Measurements from ENCODE around the gene COQ5. TPM values are rescaled to one million over a fixed set of nuclear protein-coding genes. Genes with fewer than 3 reads are reported as not detected.

Gene COQ5
- polyA plus RNA-seq, 3 donors, result 9.3 to 38.9 (median 30.6) TPM

DNA sequence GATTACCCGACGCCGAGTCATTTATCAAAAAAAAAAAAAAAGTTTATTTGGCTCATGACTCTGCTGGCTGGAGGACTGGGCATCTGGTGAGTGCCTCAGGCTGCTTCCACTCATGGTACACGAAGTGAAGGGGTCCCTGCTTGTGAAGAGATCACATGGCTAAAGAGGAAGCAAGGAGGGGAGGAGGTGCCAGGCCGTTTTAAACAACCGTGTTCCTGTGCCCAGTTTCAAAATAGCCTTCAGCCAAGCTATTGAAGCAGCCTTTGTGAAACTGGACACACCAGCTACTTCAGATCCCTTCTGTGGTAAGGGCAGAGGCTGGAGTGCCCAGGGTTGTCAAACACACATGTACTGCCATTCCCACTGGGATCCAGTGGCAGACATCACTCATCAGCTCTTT lies 44.6 kb upstream of the COQ5 start:
- no peak overlapping the region for H3K4me3 ChIP-seq (replicated peaks in 1 of 3; ENCODE audit: low read depth in 2 of 3, low read length in 3 of 3)
- H3K36me3 ChIP-seq (replicated peaks in 1 of 2; ENCODE audit: control insufficient read depth in 1 of 2, insufficient read depth in 2 of 2, low read length in 2 of 2), result peaks cover 94 to 100% of the 10 kb centered on the region in 2 donors
- H3K9me3 Mint-ChIP-seq, result no peaks in the 10 kb centered on the region
- no peaks in the 10 kb centered on the region for H3K9me3 ChIP-seq (replicated peaks in 1 of 2; ENCODE audit: control insufficient read depth in 1 of 2, insufficient read depth in 1 of 2, low read length in 2 of 2)
- H3K4me2 ChIP-seq (replicated peaks; ENCODE audit: extremely low read depth, low read length, poor library complexity, severe bottlenecking), result no peak overlapping the region
- H3K79me2 ChIP-seq (ENCODE audit: insufficient read depth, low read length), result no peaks in the 10 kb centered on the region
- TF ChIP-seq, protein P1, sequence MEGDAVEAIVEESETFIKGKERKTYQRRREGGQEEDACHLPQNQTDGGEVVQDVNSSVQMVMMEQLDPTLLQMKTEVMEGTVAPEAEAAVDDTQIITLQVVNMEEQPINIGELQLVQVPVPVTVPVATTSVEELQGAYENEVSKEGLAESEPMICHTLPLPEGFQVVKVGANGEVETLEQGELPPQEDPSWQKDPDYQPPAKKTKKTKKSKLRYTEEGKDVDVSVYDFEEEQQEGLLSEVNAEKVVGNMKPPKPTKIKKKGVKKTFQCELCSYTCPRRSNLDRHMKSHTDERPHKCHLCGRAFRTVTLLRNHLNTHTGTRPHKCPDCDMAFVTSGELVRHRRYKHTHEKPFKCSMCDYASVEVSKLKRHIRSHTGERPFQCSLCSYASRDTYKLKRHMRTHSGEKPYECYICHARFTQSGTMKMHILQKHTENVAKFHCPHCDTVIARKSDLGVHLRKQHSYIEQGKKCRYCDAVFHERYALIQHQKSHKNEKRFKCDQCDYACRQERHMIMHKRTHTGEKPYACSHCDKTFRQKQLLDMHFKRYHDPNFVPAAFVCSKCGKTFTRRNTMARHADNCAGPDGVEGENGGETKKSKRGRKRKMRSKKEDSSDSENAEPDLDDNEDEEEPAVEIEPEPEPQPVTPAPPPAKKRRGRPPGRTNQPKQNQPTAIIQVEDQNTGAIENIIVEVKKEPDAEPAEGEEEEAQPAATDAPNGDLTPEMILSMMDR (IDR thresholded peaks at IDR 0.05), result no peak
- peak overlapping the region in 1 of 2 donors; percentile 23 for H3K27ac ChIP-seq (ENCODE audit: low read depth in 1 of 2, low read length in 2 of 2)
- H3K27me3 Mint-ChIP-seq (ENCODE audit: low read depth in 3 of 3), result no peaks in the 10 kb centered on the region
- WGBS (ENCODE audit: insufficient coverage), result 17% methylated on average over 1 of the region's 6 CpGs
- intact Hi-C loops (cut with micrococcal nuclease), result loop anchor here in 1 of 2 donors (10.0 kb wide), 1 partner anchor 541 kb away; no protein-coding TSS in a partner anchor
- no peak for DNase-seq
- H3K27me3 ChIP-seq (ENCODE audit: control insufficient read depth in 2 of 2, insufficient read depth in 2 of 2, low read length in 2 of 2), result no peaks in the 10 kb centered on the region
- H3K4me1 Mint-ChIP-seq, result peaks cover 4% of the 10 kb centered on the region
- H3K27ac Mint-ChIP-seq, result peak overlapping the region in 4 of 7 donors; percentile 24 to 65 (median 52)
- H3K9ac ChIP-seq (ENCODE audit: insufficient read depth, low read length, poor library complexity, severe bottlenecking), result no peak overlapping the region
- H2AFZ ChIP-seq (ENCODE audit: insufficient read depth, low read depth, low read length, poor library complexity, severe bottlenecking), result no peak overlapping the region
- H3K36me3 Mint-ChIP-seq, result peaks cover 85 to 99% of the 10 kb centered on the region in 2 donors
- H4K20me1 ChIP-seq (ENCODE audit: insufficient read depth, low read length), result peaks cover 81% of the 10 kb centered on the region
- no peak overlapping the region for H3K4me3 Mint-ChIP-seq
- no peaks in the 10 kb centered on the region for H3K4me1 ChIP-seq (ENCODE audit: control insufficient read depth in 1 of 2, insufficient read depth in 2 of 2, low read length in 2 of 2)

DNA sequence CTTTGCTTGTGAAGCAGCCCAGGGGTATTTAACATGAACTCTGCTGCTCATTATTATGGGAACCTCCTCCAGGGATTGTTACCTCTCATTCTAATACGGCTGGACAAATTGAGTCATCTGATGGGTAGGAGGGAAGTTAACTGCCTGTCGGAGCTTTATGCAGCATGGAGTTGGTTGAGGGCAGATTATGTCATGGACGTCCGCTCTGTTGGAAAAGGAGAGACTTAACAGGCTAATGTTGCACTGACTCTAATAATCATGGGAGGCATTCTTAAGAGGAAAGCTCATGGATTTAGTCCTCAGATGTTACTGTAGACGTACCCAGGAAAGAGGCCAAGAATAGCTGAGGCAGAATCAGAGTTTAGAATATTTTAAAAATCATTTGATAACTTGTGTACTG lies 42.3 kb upstream of the COQ5 start:
- Histone ChIP-seq H3K27me3 (ENCODE audit: control insufficient read depth in 2 of 2, insufficient read depth in 2 of 2, low read length in 2 of 2) (no peaks in the 10 kb centered on the region), H3K27ac (ENCODE audit: low read depth in 1 of 2, low read length in 2 of 2) (no peak overlapping the region), H3K36me3 (replicated peaks in 1 of 2; ENCODE audit: control insufficient read depth in 1 of 2, insufficient read depth in 2 of 2, low read length in 2 of 2) (peaks cover 87 to 100% of the 10 kb centered on the region in 2 donors), H3K4me1 (ENCODE audit: control insufficient read depth in 1 of 2, insufficient read depth in 2 of 2, low read length in 2 of 2) (no peaks in the 10 kb centered on the region), H4K20me1 (ENCODE audit: insufficient read depth, low read length) (peaks cover 80% of the 10 kb centered on the region), H3K9me3 (replicated peaks in 1 of 2; ENCODE audit: control insufficient read depth in 1 of 2, insufficient read depth in 1 of 2, low read length in 2 of 2) (no peaks in the 10 kb centered on the region), H3K4me3 (replicated peaks in 1 of 3; ENCODE audit: low read depth in 2 of 3, low read length in 3 of 3) (no peak overlapping the region), H3K4me2 (replicated peaks; ENCODE audit: extremely low read depth, low read length, poor library complexity, severe bottlenecking) (no peak overlapping the region), H3K79me2 (ENCODE audit: insufficient read depth, low read length) (no peaks in the 10 kb centered on the region), H2AFZ (ENCODE audit: insufficient read depth, low read depth, low read length, poor library complexity, severe bottlenecking) (no peak overlapping the region), H3K9ac (ENCODE audit: insufficient read depth, low read length, poor library complexity, severe bottlenecking) (no peak overlapping the region)
- no peak for DNase-seq
- Mint-ChIP-seq H3K9me3 (no peaks in the 10 kb centered on the region), H3K27me3 (ENCODE audit: low read depth in 3 of 3) (no peaks in the 10 kb centered on the region), H3K4me1 (peaks cover 4% of the 10 kb centered on the region), H3K27ac (peak overlapping the region in 1 of 7 donors; percentile 4), H3K36me3 (peaks cover 84 to 99% of the 10 kb centered on the region in 2 donors), H3K4me3 (no peak overlapping the region)
- 84% methylated on average over 4 of the region's 5 CpGs for WGBS (ENCODE audit: insufficient coverage)
- TF ChIP-seq, protein P1 (IDR thresholded peaks at IDR 0.05), result no peak
- intact Hi-C loops (cut with micrococcal nuclease), result loop anchor here in 1 of 2 donors (10.0 kb wide), 1 partner anchor 544 kb away; no protein-coding TSS in a partner anchor
